GM18519 (cell line): ENCODE results near the gene ITPR1.

Source experiments
- ATAC-seq: cut with Tn5 transposase; IDR thresholded peaks from one replicate; pipeline ENCODE4 v1.9.1; 2021; ENCODE audit warnings: mild to moderate bottlenecking, moderate library complexity; ENCODE audit not compliant: unreplicated experiment, low FRiP score

Gene ITPR1

GRCh38 chr3:4672725-4673275 is 179.7 kb downstream of the ITPR1 start:
- ATAC-seq: no peak

- no peak for ATAC-seq
Observed at GRCh38 chr3:4674216-4674615, 181.1 kb downstream of the ITPR1 start.

DNA sequence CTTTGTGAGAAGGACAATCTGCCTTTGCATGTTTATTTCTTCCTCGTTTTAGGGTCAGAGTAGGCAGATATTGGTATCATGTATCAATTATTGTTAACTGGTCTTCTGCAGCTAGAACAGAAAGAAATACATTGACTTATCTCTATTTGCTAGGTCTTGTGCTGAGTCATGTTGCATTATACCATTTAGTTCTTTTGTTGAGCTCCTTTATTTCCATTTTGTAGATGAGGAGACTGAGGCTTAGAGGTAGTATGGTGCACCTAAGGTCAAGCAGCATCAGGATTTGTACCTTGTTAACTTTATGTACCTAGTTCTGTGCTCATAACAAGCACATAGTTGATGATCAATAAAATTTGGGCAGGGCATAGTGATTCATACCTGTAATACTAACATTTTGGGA is 182.6 kb downstream of the ITPR1 start:
- no peak for ATAC-seq

- no peak for ATAC-seq
Observed at GRCh38 chr3:4678320-4678719, 185.2 kb downstream of the ITPR1 start.

- no peak for ATAC-seq
Observed at GRCh38 chr3:4680227-4680691, 187.1 kb downstream of the ITPR1 start.

- no peak for ATAC-seq
Observed at GRCh38 chr3:4680871-4681300, 187.7 kb downstream of the ITPR1 start.

DNA sequence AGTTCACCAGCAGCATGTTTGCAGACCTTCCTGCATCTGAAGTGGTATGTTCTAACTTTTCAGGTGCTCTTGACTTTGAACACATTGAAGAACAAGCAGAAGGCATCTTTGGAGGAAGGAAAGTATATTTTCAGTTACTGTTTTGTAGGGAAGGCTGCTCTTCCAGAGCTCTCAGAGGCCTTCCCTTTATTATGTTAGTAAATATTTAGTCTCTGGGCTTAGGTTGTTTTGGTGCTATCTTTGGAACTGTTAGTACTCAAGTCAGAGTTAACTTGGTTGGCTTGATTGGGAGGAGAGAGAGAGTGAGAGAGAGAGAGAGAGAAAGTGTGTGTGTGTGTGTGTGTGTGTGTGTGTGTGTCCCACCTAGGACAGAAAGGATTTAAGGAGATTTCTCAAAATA is 188.2 kb downstream of the ITPR1 start:
- no peak for ATAC-seq

DNA sequence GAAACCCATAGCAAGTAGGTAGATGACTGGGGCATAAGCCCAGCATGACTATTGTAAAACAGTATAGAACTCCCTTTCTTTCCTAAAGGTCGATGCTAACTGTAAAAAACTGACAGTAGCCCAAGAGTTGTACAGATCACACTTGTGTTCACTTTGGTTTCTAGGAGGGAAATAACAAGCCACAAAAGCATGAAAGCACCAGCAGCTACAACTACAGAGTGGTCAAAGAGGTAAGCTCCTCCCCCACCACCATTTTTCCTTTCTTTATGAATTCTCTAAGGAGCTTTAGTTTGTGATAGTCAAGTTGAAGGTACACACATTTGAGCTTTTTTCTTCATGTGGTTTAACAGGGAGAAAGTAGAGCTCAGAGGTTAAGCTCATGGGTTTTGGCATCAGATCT is 191.0 kb downstream of the ITPR1 start:
- no peak for ATAC-seq

DNA sequence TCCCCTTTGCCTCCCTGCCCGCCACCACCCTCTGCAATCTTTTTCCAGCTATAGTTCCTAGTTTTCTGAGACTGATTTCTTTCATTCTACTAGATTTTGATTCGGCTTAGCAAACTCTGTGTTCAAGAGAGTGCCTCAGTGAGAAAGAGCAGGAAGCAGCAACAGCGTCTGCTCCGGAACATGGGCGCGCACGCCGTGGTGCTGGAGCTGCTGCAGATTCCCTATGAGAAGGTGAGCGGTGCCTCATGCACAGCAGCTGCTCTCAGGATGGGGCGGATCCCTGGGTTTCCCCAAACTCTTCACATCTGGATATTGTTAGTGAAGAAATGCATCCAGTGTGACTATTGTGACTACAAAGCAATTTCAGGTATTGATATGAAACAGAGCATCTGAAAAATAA is 191.8 kb downstream of the ITPR1 start:
- no peak for ATAC-seq

GRCh38 chr3:4685673-4686345 is 192.7 kb downstream of the ITPR1 start:
- ATAC-seq: no peak

- no peak for ATAC-seq
Observed at GRCh38 chr3:4686619-4687018, 193.5 kb downstream of the ITPR1 start.

DNA sequence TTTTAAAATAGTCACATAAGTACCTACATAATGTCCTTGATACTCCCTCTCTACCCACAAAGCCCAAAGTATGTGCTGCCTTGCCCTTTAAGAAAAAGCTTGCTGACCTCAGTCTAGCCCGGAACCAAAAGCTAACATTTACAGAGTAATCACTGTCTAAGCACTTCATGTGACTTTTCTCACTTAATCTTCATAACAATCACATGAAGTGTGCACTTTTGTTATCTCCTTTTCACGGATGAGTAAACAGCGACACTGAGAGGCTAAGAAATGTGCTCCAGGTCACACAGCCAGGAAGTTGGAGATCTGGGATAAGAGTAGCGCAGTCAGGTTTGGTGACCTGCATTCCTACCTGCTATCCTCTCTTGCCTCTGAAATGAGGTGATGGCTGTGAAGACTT is 194.0 kb downstream of the ITPR1 start:
- no peak for ATAC-seq

DNA sequence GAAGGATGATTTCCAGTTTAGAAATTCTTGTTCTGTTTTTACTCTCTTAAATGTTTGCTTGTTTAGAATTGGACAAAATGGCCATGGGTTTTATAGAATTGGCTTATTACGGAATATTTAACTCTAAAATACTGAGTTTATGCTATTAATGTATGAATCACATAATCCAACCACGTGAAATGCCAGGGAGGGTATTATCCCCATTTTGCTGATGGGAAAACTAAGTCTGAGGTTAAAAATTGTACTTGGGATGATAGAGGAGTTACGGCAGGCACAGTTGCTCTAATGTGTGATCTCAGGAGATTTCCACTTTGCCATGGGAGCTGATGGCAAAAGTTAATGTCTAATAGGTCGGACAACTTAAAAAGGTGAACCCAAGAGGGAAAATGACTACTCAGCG is 194.4 kb downstream of the ITPR1 start:
- no peak for ATAC-seq

- no peak for ATAC-seq
Observed at GRCh38 chr3:4688411-4688810, 195.3 kb downstream of the ITPR1 start.

- no peak for ATAC-seq
Observed at GRCh38 chr3:4689021-4689420, 195.9 kb downstream of the ITPR1 start.

GRCh38 chr3:4690277-4690676 is 197.1 kb downstream of the ITPR1 start:
- ATAC-seq: no peak

- no peak for ATAC-seq
Observed at GRCh38 chr3:4693620-4694019, 200.5 kb downstream of the ITPR1 start.

DNA sequence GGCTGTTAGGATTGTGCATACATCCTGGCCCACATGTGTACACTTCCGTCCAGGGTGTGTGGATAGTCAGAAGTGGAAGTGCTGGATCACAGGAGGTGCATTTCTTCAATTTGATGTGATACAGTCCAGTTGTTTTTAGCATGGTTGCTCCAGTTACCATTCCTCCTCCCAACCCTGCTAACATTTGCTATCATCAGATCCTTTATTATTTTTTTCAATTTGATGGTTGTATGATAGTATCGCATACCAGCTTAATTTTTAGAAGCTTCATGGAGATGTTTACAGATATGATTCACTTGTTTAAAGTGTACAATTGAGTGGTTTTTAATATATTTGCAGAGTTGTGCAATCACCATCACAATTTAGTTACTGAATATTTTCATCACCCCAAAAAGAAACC is 202.7 kb downstream of the ITPR1 start:
- ATAC-seq: no peak

DNA sequence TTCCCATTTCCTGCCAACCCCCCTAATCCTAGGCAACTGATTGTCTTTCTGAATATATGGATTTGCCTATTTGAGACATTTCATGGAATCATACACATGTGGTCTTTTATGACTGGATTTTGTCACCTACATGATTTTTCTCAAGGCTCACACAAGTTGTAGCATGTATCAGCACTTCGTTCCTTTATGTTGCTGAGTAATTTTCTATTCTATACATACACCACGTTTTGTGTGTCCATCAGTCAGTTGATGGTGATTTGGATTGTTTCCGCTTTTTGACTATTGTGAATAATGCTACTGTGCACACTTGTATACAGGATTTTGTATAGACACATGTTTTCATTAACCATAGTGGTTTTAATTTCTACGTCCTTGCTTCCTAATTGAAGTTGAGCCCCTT is 203.1 kb downstream of the ITPR1 start:
- no peak for ATAC-seq

DNA sequence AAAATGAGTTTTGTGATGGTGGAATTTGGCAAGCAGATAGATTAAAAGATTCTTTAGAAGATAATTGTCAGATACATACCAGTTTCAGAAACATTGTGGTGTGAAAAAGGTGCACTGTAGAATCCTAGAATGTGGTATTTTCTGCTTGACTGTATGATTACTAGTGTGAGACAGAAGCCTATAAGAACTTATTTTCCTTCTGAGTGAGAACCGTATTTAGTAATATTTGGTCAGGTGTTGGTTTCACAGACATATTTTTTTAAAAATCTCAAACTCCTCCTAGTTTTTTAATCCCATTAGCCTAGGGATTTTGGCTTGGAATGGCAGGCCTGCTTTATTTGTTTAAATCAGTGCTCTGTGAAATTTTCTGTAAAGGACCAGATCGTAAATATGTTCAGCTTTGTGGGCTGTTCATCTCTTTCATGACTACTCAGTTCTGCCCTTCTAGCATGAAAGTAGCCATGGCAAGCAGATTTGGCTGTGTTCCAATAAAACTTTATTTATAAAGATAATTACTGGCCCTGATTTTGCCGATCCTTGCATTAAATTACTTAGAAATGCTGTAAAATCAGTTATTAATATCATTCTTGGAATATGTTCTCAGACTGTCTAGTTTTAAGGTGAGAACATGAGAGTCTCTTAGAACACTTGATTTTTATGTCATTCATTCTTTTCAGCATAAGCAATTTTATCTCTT is 205.1 kb downstream of the ITPR1 start:
- no peak for ATAC-seq

GRCh38 chr3:4703054-4703480 is 209.9 kb downstream of the ITPR1 start:
- no peak for ATAC-seq

- ATAC-seq: no peak
Observed at GRCh38 chr3:4704552-4704951, 211.4 kb downstream of the ITPR1 start.
